Stimulated activated CD8-positive, alpha-beta memory T cell treated with anti-CD3 and anti-CD28 coated beads, Interleukin-15, amount 100 ng/mL, for 48 hours (primary cell): Measurements from ENCODE around the gene HDAC7.

Experiments
- DNase-seq, 2 donors: peaks; one replicate each; pipeline ENCODE4 v3.0.0-alpha.2; 2020; ENCODE audit warnings: low read depth in 2 of 2

HDAC7 gene

GRCh38 chr12:47794679-47795078 is 25.0 kb downstream of the HDAC7 start:
- no peak for DNase-seq

DNA sequence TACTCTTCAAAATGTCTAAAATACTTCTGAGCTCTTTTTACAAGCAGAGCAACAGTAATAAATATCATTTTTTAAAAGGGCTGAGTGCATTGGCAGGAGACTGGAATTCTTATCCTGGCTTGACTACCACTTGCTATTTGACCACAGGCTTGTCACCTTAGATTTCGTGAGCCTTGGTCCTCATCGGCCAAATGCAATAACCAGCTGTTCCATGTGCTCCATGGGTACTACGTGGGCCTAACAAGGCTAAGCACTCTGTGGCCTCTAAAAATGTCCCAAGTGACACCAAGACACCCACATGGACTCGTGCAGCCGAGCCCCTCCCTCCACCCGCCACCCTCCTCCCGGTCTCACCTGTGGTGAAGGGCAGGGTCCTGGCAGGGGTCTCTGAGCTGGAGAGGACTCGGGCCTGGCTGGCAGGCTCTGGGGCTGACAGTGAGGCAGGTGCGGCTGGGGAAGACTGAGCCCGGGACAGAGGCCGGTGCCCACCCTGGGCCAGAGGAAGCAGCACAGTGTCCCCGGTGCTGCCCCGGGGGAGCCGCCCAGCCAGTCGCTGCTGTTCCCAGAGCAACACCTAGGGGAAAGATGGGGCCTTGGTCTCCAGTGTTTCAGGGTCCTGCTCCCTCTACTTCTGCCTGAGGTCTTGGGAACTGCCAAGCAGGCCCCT is 26.6 kb downstream of the HDAC7 start:
- DNase-seq, result no peak

DNA sequence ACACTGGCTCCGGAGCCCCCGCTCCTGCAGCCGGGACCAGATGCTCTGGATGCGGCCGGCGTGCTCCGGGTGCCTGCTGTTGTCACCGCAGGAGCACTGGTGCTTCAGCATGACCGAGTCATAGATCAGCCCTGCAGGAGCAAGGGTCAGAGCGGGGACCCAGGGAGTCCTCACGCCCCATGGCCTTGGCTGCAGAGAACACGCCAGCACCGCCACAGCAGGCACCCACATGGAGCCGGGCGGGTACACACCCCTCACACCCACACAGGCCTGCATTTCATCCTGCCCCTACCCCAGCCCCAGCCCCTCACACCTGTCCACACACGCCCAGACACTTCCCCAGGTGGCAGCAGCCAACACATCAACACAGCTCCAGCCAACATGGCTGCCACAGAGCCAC is 27.8 kb downstream of the HDAC7 start:
- no peak for DNase-seq

GRCh38 chr12:47791351-47791746 is 28.4 kb downstream of the HDAC7 start:
- no peak for DNase-seq

DNA sequence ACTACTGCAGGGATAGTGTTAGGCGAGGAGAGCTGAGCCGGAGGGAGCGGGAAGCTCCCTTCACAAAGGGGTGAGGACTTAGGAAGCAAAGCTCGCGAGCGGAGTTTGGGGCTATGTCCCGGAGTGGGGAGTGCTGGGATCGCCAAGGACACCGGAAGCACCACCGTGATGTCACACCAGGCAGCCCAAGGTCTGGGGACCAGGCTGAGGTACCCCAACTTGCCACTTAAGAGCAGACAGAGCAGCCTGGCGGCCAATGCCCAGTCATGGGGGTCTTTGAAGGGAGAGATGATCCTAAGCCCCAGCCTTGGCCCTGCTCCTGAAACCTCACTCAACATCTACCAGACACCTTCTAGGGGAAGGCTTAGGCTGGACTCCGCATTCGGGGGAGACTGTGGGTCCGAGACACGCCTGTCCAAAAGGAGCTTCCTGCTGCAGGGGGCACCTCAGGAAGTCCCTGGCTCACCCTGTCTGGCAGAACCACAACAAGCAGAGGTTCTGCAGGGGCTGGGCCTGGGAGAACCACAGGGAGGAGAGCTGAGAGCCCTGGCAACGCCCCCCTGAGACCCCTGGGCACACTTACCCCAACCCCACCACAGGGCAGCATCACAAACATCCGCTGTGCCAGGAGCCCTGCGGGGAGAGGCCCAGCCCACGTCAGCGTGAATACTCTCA is 28.9 kb downstream of the HDAC7 start:
- no peak for DNase-seq

DNA sequence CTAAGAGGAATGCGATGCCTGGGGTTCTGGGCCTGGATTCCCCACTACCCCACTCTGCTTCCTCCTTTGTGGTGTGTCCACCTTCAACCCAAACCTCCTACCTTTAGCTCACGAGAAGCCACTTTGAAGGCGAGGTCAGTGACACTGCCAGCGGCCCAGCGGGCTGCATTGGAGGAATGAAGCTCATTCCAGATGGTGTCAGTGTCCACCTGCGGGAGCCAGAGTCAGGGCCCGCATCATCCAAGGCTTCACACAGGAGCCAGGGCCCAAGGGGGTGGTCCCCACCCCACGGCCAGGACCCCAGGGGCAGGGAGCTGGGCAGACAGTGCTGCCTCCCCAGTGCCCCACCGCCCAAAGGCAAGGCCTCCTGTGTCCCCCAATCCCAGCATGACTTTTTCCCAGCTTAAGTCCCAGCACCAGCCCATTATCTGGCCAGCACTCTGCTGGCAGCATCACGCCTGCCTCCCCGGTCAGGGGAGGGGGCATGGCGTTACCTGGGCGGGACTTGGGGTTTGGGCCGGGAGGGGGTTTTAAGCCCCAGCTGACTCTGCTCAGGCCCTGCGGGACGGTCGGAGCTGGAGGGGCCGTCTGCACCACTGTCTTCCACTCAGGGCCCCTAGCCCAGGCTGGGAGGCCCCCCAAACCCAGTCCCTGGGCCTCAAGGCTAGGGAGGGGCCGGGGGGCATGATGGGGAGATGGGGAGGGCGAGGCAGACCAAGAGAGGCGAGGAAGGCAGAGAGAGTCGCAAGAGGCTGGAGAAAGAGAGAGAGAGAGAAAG is 29.8 kb downstream of the HDAC7 start:
- no peak for DNase-seq

- DNase-seq, result no peak
These were observed 30.6 kb downstream of the HDAC7 start for GRCh38 chr12:47789141-47789540.

DNA sequence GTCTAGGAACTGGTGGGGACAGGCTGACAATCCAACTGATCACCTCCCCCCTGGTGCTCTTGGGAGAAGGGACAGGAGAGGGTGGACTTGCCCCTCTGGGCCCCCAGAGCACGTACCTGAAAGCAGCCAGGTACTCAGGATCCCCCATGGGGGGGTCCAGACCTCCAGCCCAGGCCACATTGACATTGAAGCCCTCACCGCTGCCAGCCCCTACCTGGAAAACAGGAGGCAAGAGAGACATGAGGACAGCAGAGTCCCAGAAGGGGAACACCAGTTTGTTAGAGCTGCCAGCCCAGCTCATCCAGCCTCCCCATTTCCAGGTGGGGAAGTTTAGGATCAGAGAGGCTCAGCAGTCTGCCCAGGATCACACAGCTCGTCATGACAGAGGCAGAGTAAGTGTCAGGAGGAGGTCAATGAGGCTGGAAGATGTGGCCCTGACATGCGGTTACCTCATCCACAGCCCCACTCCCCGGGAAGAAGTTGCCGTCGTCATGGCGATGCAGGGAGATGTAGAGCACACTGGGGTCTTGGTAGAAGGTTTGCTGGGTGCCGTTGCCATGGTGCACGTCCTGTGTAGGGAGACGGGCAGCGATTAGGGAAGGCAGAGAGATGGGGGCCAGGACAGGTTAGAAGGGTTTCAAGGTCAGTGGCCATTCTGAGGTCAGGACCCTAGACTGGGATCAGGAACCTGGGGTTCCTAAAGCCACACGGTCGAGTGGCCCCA is 31.9 kb downstream of the HDAC7 start:
- DNase-seq, result no peak

- DNase-seq, result no peak
These were observed 32.9 kb downstream of the HDAC7 start for GRCh38 chr12:47786662-47787280.

GRCh38 chr12:47785887-47786661 is 33.6 kb downstream of the HDAC7 start:
- DNase-seq, result no peak

DNA sequence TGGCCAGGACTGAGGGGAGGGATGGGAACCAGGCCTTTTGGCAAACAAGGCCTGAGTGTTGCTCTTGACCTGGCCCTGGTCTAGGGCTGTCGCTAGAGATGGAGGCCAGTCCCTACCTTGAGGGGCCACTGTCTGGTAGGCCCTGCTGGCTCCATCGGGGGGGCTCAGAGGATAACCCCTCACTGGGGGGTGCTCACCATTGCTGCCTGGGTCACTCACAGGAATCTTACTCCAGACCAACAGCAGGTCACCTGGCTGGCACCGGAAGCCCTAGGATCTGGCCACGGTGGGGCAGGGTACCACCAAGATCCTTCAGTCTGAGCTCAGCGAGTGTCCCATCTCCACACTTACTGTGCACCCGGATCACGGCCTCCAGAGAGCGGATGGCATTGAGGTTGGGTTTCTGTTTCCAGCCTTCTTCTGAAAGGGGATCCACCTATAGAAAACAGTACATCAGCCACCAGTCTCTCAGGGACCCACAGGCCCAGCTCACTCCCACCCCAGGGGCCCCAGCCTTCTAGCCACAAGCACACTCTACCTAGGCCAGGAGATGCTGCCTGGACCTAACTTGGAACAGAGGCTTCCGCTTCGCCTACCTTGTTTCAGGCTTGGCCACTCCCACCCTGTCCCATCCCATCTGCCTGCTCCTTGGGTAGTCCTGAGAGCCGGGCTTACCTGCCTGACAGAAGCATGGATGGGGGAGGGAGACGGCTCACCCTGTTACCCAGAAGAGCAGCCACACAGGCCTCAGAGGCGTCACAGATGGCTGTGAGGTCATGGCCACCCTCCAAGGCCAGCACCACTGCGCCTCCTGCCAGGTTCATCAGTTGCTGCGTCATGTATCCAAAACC is 34.4 kb downstream of the HDAC7 start:
- DNase-seq, result no peak

- DNase-seq, result no peak
These were observed 35.6 kb downstream of the HDAC7 start for GRCh38 chr12:47783821-47784819.

DNA sequence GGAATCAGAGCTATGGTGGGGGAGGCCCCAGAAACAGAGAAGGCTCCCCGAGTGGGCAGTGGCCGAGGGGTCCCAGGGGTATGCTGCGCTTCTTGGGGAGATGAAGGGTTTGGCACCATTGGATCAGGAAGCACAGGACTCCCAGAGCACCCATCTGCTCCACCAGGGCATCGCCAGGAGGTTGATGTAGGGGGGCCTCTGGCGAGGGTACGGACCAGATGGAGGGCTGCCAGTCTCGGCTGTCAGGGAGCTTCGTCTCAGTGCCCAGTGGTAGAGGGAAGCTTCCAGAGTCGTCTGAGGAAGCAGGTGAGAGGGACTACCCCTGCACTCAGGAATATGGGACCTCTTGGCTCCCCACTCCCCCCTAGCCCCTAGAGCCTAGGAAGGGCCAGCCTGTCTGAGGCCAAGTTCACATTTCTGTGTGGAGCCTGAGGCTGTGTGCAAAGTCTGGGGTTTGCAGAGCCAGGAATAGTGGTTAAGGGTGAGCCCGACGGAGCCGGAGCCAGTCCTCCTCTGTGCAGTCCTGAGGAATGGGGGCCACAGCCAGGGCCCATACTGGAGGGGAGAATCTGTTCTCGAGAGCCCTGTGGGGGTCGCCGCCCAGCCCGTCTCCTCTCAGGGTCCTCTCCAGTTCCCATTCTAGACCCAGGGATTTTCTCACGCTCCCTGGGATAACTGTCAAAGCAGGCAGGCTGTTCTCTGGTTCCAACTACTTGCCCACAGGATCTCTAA is 36.5 kb downstream of the HDAC7 start:
- DNase-seq, result no peak

DNA sequence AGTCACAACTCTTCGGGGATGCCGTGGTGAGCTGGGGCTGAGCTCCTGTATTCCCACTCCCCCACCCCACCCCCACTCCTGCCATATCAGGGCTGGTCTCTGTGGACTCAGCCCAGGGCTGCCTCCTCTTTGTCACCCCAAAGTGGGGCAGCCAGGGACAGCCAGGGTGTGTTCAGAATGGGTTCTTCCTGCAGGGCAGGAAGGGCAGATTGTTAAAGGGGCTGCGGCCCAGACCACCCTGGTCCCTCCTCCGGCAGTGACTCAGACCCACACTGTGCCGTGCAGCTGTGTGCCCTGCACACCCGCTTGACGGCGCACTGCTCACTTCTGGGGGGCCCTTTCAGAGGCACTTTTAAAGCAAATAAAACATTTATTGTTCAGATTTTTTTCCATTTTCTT is 37.3 kb downstream of the HDAC7 start:
- DNase-seq, result no peak

DNA sequence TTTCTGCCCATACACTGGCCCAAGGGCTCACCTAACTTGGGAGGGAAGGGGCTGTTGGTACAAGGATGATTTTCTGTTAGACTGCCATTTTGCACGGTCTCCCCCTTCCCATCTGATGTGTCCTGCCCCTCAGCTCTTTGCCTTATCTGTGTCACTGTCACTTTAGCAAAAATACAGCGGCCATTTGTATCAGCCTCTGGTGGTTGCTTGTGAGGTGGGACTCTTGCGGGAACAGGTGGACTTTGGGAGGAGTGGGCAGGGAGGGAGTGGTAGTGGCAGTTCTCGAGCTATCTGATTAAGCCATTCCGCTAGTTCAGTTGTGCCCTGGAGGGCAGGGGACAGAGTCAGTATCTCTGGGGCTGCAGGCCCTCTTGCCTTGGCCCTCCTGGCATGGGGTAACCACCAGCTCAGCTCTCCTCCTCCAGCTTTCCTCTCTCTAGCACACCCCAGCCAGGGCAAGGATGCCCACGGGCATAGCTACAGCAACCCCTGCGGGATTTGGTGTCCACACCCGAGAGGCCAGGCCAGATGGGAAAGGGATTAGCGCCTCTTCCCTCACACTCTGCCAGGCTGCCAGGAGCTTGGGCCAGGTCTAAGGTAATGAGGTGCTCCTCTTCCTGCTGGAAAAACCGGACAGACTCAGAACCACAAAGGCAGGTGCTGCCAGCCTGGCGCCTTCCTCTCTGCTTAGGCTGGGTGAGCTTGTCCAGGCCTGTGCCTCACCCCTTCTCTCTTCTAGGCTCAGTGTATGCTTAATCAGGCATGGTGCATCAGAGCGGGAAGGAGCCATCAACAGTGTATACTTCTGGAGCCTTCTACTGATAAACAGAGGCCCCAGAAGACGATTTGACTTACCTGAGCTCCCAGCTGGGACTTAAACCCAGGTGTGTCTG is 38.0 kb downstream of the HDAC7 start:
- DNase-seq, result no peak

DNA sequence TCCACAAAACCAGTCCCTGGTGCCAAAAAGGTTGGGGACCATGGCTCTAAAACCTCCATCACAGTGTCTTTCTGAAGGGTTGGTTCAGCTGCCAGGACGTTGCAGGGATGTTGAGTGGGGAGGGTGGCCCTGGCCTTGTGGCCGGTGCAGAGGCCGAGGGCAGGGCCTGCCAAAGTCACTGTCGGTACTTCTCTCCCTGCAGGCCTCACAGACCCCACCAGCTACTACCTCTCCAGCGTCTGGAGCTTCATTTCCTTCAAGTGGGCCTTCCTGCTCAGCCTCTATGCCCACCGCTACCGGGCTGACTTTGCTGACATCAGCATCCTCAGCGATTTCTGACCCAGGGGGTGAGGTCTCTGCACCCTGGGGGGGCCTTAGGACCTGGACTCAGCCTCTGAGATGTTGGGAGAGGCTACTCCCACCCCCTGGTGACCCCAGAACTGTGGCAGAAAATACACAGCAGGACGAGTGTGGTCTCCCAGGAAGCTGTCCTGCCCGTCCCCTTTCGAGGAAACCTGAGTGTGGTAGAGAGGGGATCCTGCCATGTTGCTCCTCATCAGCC is 39.7 kb downstream of the HDAC7 start:
- DNase-seq, result no peak
